B cell (primary cell): Measurements from ENCODE around the gene FCRL5. TPM values are rescaled to one million over a fixed set of nuclear protein-coding genes. Genes with fewer than 3 reads are reported as not detected.

Experiments used
- ATAC-seq: fragments of 200-7000 bp; cut with Tn5 transposase; one replicate; pipeline ENCODE4 v1.10.0; 2021; ENCODE audit warnings: low read depth, mild to moderate bottlenecking, moderate number of reproducible peaks, moderate library complexity
- CTCF ChIA-PET: fragments of 350-600 bp; sonication (Branson Sonifier 250); formaldehyde crosslinking; loops from one replicate; lab custom pipeline; 2021; ENCODE audit warnings: antibody characterized with exemption, inconsistent platforms; lab: Charles Lee
- POLR2A ChIA-PET: fragments of 350-600 bp; sonication (Branson Sonifier 250); formaldehyde crosslinking; loops from one replicate; lab custom pipeline; 2021; ENCODE audit warnings: antibody characterized with exemption; lab: Charles Lee
- DNase-seq: peaks from one replicate; pipeline ENCODE4 v3.0.0; 2013
- H2AFZ ChIP-seq: 2 replicates; pipeline ENCODE4 v1.6.1; 2012; ENCODE audit warnings: mild to moderate bottlenecking, low read depth, low read length; ENCODE audit not compliant: insufficient read depth, poor library complexity, severe bottlenecking
- H3K27ac ChIP-seq, 2 donors: 1 replicate in 1 of 2; 2 replicates in 1 of 2; pipeline ENCODE4 v1.5.1; 2012 to 2013; ENCODE audit warnings: low read length in 2 of 2, mild to moderate bottlenecking in 2 of 2, moderate library complexity in 1 of 2
- H3K27me3 ChIP-seq, 4 experiments: fragments of 200-600 bp in 1 of 4; sonication (generic) in 1 of 4; replicated peaks in 1 of 4; 1 replicate in 2 of 4; 2 replicates in 2 of 4; pipeline versions ENCODE4 v1.6.1 to v1.7.0; 2013 to 2016; ENCODE audit warnings: low read length in 3 of 4, mild to moderate bottlenecking in 2 of 4, mixed read lengths in 1 of 4, moderate library complexity in 1 of 4; ENCODE audit not compliant: insufficient read depth in 4 of 4, control insufficient read depth in 3 of 4; ENCODE audit errors: control extremely low read depth in 1 of 4
- H3K36me3 ChIP-seq, 2 experiments: replicated peaks in 1 of 2; 1 replicate in 1 of 2; 2 replicates in 1 of 2; pipeline versions ENCODE4 v1.6.1 to v1.7.1; 2013; ENCODE audit warnings: low read length in 1 of 2; ENCODE audit not compliant: insufficient read depth in 2 of 2, control insufficient read depth in 1 of 2; ENCODE audit errors: control extremely low read depth in 1 of 2, extremely low read depth in 1 of 2
- H3K4me1 ChIP-seq, 2 donors: fragments of 200-600 bp in 1 of 2; sonication (generic) in 1 of 2; 1 replicate in 1 of 2; 2 replicates in 1 of 2; pipeline versions ENCODE4 v1.5.1 to v1.6.1; 2013 to 2017; ENCODE audit warnings: low read length in 2 of 2; ENCODE audit not compliant: control insufficient read depth in 2 of 2, insufficient read depth in 2 of 2
- H3K4me2 ChIP-seq: replicated peaks from 2 replicates; pipeline ENCODE3; 2012; ENCODE audit warnings: mild to moderate bottlenecking, low read depth, low read length; ENCODE audit not compliant: poor library complexity, severe bottlenecking
- H3K4me3 ChIP-seq, 5 experiments: fragments of 200-600 bp in 1 of 5; sonication (generic) in 1 of 5; 1 replicate in 3 of 5; 2 replicates in 2 of 5; pipeline versions ENCODE4 v1.5.1 to v1.7.0; 2011 to 2016; ENCODE audit warnings: low read length in 4 of 5, mild to moderate bottlenecking in 4 of 5, low read depth in 2 of 5, control low read depth in 1 of 5, moderate library complexity in 1 of 5; ENCODE audit not compliant: insufficient read depth in 1 of 5; ENCODE audit errors: control extremely low read depth in 1 of 5, extremely low read depth in 1 of 5
- H3K79me2 ChIP-seq: fragments of 200-600 bp; sonication (generic); one replicate; pipeline ENCODE4 v1.6.0; 2016; ENCODE audit warnings: low read length; ENCODE audit not compliant: control insufficient read depth, insufficient read depth
- H3K9ac ChIP-seq: fragments of 200-600 bp; sonication (generic); 2 replicates; pipeline ENCODE4 v1.6.1; 2017; ENCODE audit warnings: mild to moderate bottlenecking, low read length, moderate library complexity
- H3K9me3 ChIP-seq, 3 donors: one replicate each; pipeline versions ENCODE4 v1.6.1 to v1.7.1; 2013; ENCODE audit warnings: low read length in 2 of 3; ENCODE audit not compliant: control insufficient read depth in 2 of 3, insufficient read depth in 1 of 3; ENCODE audit errors: control extremely low read depth in 1 of 3
- H4K20me1 ChIP-seq: 2 replicates; pipeline ENCODE4 v1.6.0; 2012; ENCODE audit warnings: mild to moderate bottlenecking, low read length; ENCODE audit not compliant: insufficient read depth, control insufficient read depth, poor library complexity, severe bottlenecking
- H3K27ac Mint-ChIP-seq: one replicate; pipeline ENCODE4 v1.8.0; 2021; ENCODE audit warnings: mixed read lengths
- H3K27me3 Mint-ChIP-seq: one replicate; pipeline ENCODE4 v1.8.0; 2021; ENCODE audit warnings: mixed read lengths
- H3K4me1 Mint-ChIP-seq: one replicate; pipeline ENCODE4 v1.8.0; 2021; ENCODE audit warnings: mixed read lengths
- H3K4me3 Mint-ChIP-seq: one replicate; pipeline ENCODE4 v1.8.0; 2021; ENCODE audit warnings: mixed read lengths
- H3K9me3 Mint-ChIP-seq: one replicate; pipeline ENCODE4 v1.8.0; 2022; ENCODE audit warnings: mixed read lengths; ENCODE audit not compliant: insufficient read depth
- CTCF ChIP-seq: fragments of 200-600 bp; IDR thresholded peaks from one replicate; pipeline ENCODE4 v1.8.0; 2022; ENCODE audit warnings: antibody characterized with exemption, mild to moderate bottlenecking
- EZH2 ChIP-seq: IDR thresholded peaks from 2 replicates; pipeline ENCODE4 v1.6.1; 2012; ENCODE audit warnings: borderline replicate concordance, low read depth, mild to moderate bottlenecking, moderate library complexity, low read length; ENCODE audit not compliant: insufficient read depth, poor library complexity, severe bottlenecking
- WGBS: methylation state at CpG from one replicate; pipeline ENCODE4 v1.1.5; 2013; ENCODE audit warnings: missing lambda C conversion rate; ENCODE audit not compliant: insufficient coverage; 5-methylcytosine and 5-hydroxymethylcytosine counted together
- intact Hi-C: fragments of 100-400 bp; cut with micrococcal nuclease; formaldehyde crosslinking; loops from one replicate; pipeline ENCODE4 v1.10.0; 2022
- polyA plus RNA-seq: library from polyadenylated mRNA; depleted of rRNA; stranded (reverse); fragments of >200 nt; gene quantifications from 2 replicates; pipeline ENCODE4 v1.2.3, GENCODE V29; 2012
- total RNA-seq, 2 donors: library from RNA; stranded (reverse); fragments of 120-200 nt in 1 of 2; gene quantifications; 1 replicate in 1 of 2; 2 replicates in 1 of 2; pipeline versions ENCODE4 v1.2.3 to v1.2.4, GENCODE V29; 2013 to 2022

The FCRL5 gene
- total and polyA plus RNA-seq, 2 donors (not counting 1 experiment from before 2014, with no cell fraction given), result 34.0 to 108 TPM

GRCh38 chr1:157472056-157472701, 80.1 kb downstream of the FCRL5 start:
- H3K9me3 Mint-ChIP-seq, result peaks cover 1% of the 10 kb centered on the region
- intact Hi-C loops, result no loop called here
- ChIA-PET POLR2A (no interaction called here), CTCF (no interaction called here)
- no peaks in the 10 kb centered on the region for H4K20me1 ChIP-seq
- peaks cover 11% of the 10 kb centered on the region for H3K27me3 Mint-ChIP-seq
- H2AFZ ChIP-seq, result no peak overlapping the region
- no peak overlapping the region for H3K4me3 Mint-ChIP-seq
- no peaks in the 10 kb centered on the region for H3K4me1 Mint-ChIP-seq
- H3K27ac Mint-ChIP-seq, result no peak overlapping the region
- H3K9me3 ChIP-seq, result peaks cover 1 to 8% (median 8%) of the 10 kb centered on the region in 3 donors
- no peak overlapping the region for H3K27ac ChIP-seq
- H3K79me2 ChIP-seq, result no peaks in the 10 kb centered on the region
- peaks cover 0 to 4% (median 0%) of the 10 kb centered on the region in 4 experiments for H3K27me3 ChIP-seq
- no peak overlapping the region for H3K9ac ChIP-seq
- H3K36me3 ChIP-seq, result no peaks in the 10 kb centered on the region
- ATAC-seq (no peak), DNase-seq (no peak)
- TF ChIP-seq CTCF, result no peak
- no peak for TF ChIP-seq EZH2
- no peak overlapping the region for H3K4me2 ChIP-seq
- no peak overlapping the region for H3K4me3 ChIP-seq
- 92% methylated on average over 3 of the region's 5 CpGs for WGBS
- no peaks in the 10 kb centered on the region for H3K4me1 ChIP-seq

- 100% methylated on average over 2 of the region's 3 CpGs for WGBS
- intact Hi-C loops, result no loop called here
- H3K27ac ChIP-seq, result no peak overlapping the region
- POLR2A ChIA-PET, result no interaction called here
- no peaks in the 10 kb centered on the region for H3K4me1 ChIP-seq
- ATAC-seq (no peak), DNase-seq (no peak)
- H3K27me3 ChIP-seq, result peaks cover 0 to 4% (median 0%) of the 10 kb centered on the region in 4 experiments
- no peak for TF ChIP-seq CTCF
- no peak for TF ChIP-seq EZH2
- no peak overlapping the region for H3K27ac Mint-ChIP-seq
- H3K27me3 Mint-ChIP-seq, result peaks cover 11% of the 10 kb centered on the region
- CTCF ChIA-PET, result no interaction called here
- H3K4me3 ChIP-seq, result no peak overlapping the region
- no peaks in the 10 kb centered on the region for H3K9me3 Mint-ChIP-seq
- no peak overlapping the region for H3K9ac ChIP-seq
- no peaks in the 10 kb centered on the region for H3K36me3 ChIP-seq
- no peaks in the 10 kb centered on the region for H3K4me1 Mint-ChIP-seq
- H3K9me3 ChIP-seq, result peaks cover 1 to 8% (median 8%) of the 10 kb centered on the region in 3 donors
- no peak overlapping the region for H3K4me2 ChIP-seq
- no peak overlapping the region for H2AFZ ChIP-seq
- H4K20me1 ChIP-seq, result no peaks in the 10 kb centered on the region
- no peak overlapping the region for H3K4me3 Mint-ChIP-seq
- H3K79me2 ChIP-seq, result no peaks in the 10 kb centered on the region
Measured at GRCh38 chr1:157471531-157471930, 80.8 kb downstream of the FCRL5 start.
